Islet of Langerhans (tissue), 1 donor: ENCODE measurements around the gene FDXACB1.

Experiments
- FAIRE-seq: peaks from one replicate; lab custom pipeline; 2011; peaks lifted over from hg19 to GRCh38; lab: Jason Lieb, UNC

The FDXACB1 gene, protein sequence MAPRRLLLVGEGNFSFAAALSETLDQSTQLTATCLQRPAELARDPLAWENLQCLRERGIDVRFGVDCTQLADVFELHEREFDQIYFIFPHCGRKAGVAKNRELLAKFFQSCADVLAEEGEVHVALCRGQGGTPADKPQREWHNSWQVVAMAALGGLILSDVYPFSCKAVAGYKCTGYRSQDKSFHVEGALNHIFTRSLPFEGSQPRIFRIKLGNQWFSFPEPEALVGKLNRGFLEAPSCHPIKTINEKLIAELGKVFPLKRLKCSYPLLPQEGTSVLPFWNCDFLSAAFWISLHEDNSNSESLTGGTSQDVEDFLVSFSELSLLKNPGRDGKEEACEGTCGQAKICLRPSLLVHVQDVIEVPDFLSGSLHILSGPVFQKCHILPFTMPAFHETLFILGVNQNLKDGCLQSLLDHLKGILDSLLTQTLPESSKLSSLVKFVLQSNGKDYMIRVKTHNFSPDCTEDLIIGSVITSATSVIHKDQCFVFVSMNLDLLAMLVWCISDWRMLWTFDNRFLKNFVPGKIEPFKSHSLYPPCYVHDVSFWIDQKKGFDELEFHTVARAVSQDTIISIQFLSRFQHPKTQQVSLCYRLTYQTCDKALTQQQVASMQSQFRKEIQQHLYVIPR

DNA sequence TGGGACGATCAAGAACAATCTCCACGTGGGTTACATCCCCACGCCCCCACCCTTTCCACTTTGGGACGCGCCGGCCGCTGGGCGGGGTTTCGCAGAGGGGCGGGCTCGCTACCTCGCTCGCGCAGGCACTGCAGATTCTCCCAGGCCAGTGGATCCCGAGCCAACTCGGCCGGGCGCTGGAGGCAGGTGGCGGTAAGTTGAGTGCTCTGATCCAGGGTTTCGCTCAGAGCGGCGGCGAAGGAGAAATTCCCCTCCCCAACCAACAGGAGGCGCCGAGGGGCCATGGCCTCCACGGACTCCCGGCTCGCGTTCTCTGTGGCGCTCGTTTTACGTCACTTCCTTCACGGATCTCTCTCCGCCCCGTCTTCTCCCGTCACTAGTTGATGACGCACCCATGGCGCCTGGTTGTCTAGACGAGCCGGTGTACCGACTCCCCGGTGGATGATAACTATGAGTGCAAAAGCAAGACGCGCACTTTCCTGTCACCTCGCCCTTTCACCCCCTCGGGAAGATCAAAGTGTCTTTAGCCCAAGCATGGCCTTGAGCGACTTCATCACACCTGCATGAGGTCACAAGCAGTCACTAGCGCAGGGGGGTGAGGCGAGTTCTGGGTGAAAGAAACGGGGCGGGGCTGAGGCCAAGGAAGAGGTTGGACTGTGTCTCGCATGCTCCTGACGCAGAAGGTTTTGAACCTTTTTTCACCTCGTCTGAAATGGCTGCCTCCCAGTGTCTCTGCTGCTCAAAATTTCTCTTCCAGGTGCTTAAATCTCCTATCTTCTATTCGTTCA lies at the start of gene FDXACB1, which contains the start of gene CFAP68:
Gene FDXACB1, minus strand, starts transcription at position 317 of the 788 bp plus-strand sequence. Its CDS starts 33 bp downstream, at position 284.
Gene CFAP68, plus strand, starts transcription at position 693 of the 788 bp plus-strand sequence. Its CDS starts 20 bp downstream, at position 713.
- FAIRE-seq: peak; percentile 60

DNA sequence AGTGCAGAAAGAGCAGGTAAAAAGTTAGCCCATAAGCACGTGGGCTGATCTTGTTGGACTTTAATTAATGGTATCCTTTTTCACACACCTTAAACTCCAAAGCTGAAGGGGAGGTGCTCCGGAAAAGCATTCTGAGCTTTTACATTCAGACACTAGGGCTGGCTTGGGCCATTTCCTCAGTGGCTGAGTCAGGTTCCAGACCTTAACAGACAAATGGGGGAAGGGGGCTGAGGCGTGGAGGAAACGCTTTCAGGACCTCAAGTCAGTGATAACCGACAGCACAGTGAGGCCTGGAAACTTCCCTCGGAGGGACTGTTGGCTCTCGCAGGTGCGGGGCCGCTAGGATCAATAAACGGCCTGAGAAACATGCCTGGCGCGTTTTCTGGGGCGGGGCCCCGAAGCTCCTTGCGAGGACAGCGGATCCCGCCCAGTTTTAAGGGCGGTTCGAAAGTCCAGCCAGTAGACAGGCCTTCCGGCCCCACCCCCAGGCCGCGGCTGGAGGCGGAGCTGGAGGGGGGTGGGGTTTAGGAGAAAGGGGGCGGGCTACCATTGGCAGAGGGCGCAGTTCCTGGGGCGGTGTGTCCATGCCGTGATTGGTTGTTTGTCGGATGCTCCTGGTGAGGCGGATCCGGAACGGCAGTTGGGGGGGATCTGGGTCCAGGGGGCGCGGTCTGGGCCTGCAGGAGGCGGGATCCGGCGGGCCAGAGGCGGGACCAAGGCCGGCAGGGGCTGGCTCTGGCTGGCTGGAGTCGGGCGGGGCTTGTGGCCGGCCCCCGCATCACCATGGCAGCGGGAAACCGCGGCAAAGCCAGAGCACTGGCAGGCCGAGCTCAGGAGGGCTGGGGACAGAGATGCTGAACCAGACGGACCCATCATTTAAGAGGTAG lies 47.8 kb upstream of the FDXACB1 start:
- FAIRE-seq: no peak

DNA sequence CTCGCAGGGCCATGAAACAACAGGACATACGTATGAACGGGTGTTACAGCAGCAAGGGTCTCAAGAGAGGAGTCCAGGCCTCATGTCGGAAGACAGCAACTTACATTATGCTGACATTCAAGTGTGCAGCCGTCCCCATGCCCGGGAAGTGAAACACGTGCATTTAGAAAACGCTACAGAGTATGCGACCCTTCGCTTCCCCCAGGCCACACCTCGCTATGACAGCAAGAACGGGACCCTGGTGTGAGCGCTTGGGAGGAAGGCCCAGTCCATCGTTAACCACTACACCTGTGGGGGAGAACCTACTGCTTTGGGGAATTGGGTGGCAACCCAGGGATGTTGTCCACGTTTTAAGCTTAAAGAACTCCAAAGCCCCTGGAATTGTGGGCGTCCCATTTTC lies 47.0 kb upstream of the FDXACB1 start:
- no peak for FAIRE-seq

DNA sequence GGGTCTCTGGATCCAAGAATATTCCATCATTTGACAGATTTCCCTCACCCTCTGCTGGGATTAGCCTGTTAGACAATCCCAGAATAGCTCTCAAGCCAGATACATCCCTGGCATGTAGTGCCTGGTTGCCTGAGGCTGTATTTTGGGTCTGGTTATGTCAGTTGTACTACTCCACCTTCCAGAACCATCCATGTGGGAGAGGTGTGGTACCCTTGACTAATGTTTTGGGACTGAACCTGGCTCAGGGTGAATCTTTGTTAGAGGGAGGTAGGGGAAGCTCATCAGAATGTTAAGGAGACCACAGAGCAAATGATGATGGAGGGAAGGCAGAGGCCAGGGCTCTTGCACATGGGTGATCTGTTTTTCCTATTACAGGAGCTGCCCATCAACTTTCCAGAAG lies 45.0 kb upstream of the FDXACB1 start:
- FAIRE-seq: no peak

DNA sequence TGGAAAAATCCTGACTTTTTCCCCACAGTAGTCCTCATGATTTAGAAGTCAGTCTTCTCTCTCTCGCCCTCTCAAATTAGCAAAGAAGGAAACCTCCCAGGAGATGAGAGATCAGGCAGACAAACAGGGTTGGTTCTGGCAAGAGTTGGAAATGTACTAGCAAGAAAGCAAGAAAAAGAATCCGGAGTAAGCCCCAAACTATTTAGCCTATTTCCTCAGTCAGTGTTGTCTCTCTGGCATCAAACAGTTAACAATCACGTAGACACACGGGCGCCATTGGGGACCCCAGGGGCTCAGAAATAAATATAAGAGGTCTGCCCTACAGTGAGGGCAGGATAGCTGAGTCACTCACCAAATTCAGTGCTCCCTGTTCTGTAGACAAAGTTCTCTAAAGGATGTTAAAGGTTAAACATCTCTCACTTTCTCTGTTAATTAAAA lies 44.4 kb upstream of the FDXACB1 start:
- FAIRE-seq: no peak

DNA sequence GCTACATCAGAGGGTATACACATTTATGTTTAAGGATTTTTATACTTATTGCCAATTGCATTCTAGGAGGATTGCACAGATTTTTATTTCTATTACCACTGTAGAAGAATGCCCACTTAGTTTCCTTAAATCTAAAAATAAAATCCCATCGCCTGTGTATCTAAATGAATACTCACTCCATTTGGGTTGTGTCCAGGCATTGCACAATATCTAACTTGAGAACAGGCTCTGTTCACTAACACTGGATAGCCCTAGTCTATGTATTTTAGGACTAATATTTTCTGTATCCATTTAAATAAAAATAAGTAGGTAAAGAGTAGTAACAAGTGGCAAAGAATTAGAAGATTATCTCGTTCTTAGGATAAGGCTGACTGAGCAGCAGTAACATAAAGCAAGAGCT lies 43.8 kb upstream of the FDXACB1 start:
- FAIRE-seq: no peak

DNA sequence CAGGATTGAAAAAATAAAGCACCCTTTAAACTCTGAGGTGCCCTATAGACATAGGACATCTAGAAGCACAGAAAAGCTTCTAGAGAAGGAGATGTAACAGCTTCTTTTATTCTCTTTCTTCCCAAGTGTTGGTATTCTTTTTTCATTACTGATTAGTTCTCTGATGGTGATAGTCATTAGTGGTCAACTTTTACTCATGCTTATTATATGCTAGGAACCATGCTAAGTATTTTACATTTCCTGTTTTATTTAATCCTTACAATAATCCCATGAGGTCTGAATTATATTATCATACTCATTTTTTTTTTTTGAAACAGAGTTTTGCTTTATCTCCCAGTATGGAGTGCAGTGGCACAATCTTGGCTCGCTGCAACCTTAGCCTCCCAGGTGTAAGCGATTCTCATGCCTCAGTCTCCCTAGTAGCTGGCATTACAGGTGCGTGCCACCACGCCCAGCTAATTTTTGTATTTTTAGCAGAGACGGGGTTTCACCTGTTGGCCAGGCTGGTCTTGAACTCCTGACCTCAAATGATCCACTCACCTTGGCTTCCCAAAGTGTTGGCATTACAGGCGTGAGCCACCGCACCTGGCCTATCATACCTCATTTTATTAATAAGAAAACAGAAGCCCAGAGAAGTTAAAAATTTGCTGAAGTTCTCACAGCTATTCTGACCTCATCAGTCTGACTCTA lies 42.7 kb upstream of the FDXACB1 start:
- FAIRE-seq: no peak

DNA sequence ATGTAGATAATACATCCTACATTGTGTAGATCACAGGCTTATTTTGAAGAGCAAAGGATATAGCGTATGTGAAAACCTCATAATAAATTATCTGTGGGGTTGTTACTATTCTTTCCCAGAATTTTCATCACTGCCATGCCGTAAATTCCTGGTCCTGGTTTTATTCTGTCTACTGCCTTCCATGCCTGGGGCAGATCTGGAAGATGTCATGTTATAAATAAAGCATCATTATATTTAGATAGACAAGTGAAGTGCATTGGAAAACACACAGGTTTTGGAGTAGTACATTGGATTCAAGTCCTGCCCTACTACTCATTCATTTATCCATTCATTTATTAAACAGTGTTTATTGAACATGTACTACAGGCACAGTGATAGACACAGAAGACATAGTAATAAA lies 41.9 kb upstream of the FDXACB1 start:
- no peak for FAIRE-seq

DNA sequence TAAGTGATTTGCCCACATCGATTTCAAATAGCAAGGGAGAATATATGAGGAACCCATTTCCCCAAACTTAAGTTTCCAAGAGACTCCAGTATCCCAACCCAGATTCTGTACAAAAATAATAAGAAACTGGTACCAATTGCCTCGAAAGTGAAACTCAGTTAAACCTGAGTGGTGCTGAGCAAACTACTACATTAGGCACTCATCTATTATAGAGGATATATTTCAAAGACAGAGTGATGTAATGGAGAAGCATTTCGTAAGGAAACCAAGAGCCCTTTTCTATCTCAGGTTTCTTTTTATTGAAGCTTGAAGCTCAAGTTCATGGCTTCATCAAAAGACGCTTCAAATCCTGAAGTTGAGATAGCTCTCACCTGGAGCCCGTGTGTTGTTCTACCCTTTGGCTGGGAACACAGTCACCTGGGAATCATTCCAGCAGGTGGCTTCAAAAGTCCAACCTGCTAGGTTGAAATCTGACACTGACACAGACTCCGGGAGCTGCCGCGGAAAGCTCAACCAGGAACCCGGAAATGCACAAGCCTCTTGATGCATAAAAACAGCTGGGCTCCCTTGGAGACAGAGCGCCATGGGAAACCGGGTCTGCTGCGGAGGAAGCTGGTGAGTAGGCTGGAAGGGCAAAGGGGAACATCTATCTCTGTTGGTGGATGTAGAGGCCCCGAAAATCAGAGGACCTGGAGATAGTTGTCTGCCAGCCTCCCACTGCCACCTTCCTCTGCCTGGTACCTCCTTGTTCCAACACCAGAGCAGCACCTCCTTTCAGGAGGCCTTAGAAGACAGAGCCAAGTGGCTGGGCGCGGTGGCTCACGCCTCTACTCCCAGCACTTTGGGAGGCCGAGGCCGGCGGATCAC lies 39.7 kb upstream of the FDXACB1 start, which contains the start of gene C11orf52:
Gene C11orf52, plus strand, starts transcription at position 524 of the 867 bp plus-strand sequence. Its CDS starts 60 bp downstream, at position 584.
- FAIRE-seq: peak; percentile 93

DNA sequence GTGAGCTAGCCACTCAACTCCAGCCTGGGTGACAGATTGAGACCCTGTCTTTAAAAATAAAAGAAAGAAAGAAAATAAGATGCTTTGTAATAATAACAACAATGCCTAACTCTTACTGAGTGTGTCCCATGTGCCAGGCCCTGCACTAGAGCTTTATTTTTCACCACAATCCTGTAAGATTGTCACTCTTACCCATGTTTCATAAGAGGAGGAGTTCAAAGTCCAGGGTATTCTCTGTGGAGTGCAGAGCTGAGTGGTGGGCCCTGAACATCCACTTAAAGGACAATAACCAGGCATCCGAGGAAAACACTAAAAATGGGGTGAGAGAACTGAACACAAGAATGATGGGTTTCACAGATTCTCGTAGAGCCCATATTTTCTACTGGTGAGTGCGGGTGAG lies 38.8 kb upstream of the FDXACB1 start:
- no peak for FAIRE-seq

DNA sequence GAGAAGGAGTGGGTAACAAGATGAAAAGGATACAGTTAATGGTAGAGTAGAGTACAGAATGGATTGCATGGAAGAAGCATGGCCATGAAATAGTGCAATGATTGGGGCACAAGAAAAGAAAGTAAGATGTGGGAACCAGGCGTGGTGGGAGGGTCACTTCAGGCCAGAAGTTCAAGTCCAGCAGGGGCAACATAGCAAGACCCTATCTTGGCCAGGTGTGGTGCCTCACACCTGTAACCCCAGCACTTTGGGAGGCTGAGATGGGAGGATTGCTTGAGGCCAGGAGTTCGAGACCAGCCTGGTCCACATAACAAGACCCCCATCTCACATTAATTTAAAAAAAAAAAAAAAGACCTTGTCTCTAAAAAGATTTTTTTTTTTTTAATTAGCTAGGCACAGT lies 38.3 kb upstream of the FDXACB1 start:
- FAIRE-seq: no peak

DNA sequence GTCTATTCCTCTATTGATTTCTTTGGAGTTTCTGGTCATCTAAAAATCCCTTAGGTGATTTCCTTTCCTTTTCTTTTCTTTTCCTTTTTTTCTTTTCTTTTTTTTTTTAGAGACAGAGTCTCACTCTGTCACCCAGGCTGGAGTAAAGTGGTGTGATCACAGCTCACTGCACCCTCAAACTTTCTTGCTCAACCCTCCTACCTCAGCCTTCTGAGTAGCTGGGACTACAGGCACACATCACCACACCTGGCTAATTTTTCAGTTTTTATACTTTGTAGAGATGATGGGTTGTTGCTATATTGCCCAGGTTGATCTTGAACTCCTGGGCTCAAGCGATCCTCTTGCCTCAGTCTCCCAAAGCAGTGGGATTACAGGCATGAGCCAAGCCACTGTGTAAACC lies 37.8 kb upstream of the FDXACB1 start:
- FAIRE-seq: no peak

DNA sequence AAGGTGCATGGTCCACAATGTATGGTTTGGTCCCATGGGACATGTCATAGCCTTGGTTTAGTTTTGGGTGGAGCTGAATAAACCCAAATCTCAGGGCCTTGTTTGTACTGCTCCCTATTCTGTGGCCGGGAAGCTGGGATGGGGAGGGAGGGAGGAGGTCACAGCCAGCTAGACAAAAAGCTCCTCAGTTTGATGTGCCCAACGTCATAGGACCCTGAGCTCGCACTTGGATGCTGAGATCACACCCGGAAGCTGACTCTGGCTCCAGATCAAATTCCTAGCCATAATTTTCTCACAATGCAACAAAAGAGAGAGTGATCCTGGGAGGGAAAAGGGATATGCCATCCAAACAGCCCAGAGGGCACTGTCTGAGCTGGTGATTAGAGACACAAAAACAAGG lies 35.0 kb upstream of the FDXACB1 start:
- FAIRE-seq: no peak

DNA sequence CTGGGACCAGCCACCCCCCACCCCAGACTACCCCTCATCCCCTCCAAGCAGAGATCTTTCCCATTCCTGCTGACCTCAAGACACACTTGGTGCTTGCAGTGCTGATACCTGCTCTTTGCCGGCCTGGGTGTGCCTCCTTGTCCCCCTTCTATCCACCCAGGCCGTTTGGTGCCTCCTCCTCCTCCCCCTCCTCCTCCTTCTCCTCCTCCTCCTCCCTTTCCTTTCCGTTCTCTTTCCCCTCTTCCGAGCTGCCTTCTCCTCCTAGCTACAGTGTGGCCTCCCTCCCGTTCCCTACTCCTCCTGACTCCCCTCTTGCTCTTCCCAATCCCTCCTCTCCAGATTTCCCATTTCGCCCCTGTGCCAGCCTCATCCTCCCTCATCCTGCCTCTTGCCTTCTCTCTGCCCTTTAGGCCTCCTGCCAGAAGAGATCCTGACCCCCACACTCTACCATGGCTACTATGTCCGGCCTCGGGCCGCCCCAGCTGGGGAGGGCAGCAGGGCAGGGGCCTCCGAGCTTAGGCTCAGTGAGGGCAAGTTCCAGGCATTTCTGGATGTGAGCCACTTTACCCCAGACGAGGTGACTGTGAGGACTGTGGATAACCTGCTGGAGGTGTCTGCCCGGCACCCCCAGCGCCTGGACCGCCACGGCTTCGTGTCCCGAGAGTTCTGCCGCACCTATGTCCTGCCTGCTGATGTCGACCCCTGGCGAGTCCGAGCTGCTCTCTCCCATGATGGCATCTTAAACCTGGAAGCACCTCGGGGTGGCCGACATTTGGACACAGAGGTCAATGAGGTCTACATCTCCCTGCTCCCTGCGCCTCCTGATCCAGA lies 34.3 kb upstream of the FDXACB1 start:
- no peak for FAIRE-seq

DNA sequence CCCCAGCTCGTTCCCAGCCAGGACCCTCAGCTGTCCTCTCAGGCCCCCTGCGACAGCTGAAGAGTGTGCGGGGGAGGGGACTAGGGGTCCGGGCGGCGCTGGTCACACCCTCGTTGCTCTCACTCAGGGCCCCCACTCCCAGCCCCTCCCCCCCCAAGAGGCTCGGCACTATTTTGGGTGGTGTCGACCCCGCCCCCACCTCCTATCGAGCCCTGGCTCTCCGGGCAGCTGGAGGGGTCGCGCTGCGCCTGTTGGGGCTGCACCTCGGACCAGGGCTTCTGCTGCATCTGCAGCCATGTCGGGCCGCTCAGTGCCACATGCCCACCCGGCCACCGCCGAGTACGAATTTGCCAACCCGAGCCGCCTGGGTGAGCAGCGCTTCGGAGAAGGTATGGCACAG lies 33.6 kb upstream of the FDXACB1 start, which contains the start of gene HSPB2:
Gene HSPB2, plus strand, starts transcription at position 200 of the 400 bp plus-strand sequence. Its CDS starts 96 bp downstream, at position 296.
- FAIRE-seq: no peak

DNA sequence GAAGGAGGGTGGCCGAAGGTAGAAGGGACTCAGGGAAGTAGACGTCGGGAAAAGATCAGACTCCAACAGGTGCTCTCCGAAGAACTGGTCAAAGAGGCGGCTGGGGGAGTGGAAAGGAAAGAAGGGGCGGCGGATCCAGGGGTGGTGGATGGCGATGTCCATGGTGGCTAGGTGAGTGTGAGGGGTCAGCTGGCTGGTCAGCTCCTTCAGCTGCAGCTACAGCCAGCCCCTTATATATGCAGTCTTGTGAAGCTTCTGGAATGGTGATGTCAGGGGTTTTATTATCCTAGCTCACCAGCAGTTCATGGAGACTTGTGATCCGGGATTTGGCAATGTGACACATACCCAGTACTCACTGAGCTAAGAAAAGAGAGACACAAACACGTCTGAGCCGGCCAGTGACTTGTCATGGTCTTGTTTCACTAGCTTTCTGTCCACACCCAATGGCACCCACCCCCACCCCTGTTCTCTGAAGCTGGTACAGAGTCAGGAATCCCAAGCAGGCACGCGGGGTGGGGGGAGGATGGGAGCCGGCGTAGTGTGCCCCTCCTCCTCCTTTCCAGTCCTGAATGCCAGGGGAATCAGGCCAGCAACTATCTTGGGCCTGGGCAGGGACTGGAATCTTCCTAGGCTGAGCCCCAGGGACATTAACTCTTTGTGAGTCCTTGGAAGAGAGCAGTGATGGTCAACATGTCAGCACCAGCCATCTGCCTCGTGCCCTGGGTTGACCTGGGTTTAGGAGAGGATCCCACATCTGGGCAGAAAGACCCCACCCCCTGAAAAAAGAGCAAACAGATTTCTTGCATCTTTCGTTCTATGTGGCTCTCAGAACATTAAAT lies 32.8 kb upstream of the FDXACB1 start, which contains the start of gene CRYAB:
Gene CRYAB, minus strand, starts transcription at position 208 of the 839 bp plus-strand sequence. Its CDS starts 46 bp downstream, at position 162.
- FAIRE-seq: no peak

DNA sequence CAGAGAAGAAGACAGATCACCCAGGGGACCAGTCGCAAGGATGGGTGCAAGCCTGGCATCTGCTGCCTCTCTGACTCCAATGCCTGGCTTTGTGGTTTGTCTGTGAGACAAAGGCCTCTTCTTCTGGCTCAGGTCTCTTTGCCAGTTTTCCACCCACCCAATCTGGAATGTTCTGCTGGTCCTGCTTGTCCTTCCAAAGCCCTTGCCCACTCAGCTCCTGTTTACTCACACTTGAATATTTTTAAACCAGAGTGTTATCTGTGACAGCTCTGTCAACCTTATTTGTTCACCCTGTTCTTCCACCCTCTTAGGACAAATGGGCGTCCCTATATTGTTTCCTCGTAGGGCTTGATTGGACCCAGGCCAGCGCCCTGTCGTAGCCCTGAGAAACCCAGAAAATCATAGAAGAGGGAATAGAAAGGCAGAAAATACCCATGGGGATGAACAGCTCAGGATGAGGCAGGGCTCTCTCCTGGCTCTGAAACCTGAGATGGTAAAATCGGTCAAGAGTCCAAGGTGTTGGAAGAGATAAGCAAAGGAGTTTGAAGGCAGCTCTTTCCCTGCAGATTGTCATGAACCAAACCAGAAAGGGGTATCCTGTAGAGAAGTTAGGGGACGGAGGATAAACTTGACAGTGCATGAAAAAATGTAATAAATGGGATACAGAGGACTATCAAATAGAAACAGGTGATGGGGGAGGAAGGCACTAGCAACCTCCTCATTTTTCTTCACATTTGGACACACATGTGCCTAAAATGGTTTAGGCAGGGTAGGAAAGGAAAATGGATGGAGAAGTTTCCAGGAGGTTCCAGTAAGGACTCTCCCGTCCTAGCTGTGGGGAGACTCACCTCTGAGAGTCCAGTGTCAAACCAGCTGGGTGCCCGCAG lies 32.0 kb upstream of the FDXACB1 start:
- no peak for FAIRE-seq
